ENCODE measurements around the gene CCL16. TPM values are rescaled to one million over a fixed set of nuclear protein-coding genes. Genes with fewer than 3 reads are reported as not detected.

Gene CCL16
- polyA plus RNA-seq, 1 donor from 2014 or later: not detected

DNA sequence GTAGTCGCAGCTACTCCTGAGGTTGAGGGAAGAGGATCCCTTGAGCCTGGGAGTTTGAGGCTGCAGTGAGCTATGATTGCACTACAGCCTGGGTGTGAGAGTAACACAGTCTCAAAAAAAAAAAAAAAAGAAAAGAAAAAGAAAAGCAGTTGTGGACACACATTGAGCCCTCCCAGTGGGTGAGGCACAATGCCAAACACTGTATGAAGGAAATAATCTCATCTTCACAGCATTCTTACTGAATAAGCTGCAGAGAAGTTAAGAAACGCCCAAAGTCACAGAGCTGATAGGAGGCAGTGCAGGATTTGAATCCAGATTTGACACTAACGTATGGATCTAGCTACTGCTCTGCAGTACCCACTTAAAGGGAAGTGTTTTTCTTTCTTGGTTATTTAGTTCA, 31.9 kb downstream of the CCL16 start:
- Histone ChIP-seq H3K36me3 (ENCODE audit: insufficient read depth, low read length) (no peaks in the 10 kb centered on the region), H3F3A (ENCODE audit: insufficient read depth, low read length, poor library complexity, severe bottlenecking) (no peaks in the 10 kb centered on the region), H3K27ac (ENCODE audit: low read length) (no peak overlapping the region), H2AFZ (ENCODE audit: low read depth, low read length) (no peak overlapping the region), H3K27me3 (ENCODE audit: insufficient read depth, low read depth, low read length) (no peaks in the 10 kb centered on the region), H4K20me1 (ENCODE audit: insufficient read depth) (no peaks in the 10 kb centered on the region), H3K9me2 (ENCODE audit: insufficient read depth, low read length) (no peaks in the 10 kb centered on the region), H3K4me2 (ENCODE audit: low read length) (no peak overlapping the region), H3K9ac (ENCODE audit: low read length) (no peak overlapping the region), H3K4me3 (ENCODE audit: low read length) (no peak overlapping the region), H3K9me3 (ENCODE audit: low read length) (no peaks in the 10 kb centered on the region), H3K79me2 (replicated peaks; ENCODE audit: insufficient read depth, low read length) (no peaks in the 10 kb centered on the region)
- TF ChIP-seq EZH2 (IDR thresholded peaks at IDR 0.05; ENCODE audit: borderline replicate concordance, insufficient read depth, low read length, poor library complexity, severe bottlenecking) (no peak), SMC3 (conservative IDR thresholded peaks at IDR 0.05; ENCODE audit: poor library complexity) (no peak), POLR2AphosphoS5 (IDR thresholded peaks at IDR 0.05) (no peak)

DNA sequence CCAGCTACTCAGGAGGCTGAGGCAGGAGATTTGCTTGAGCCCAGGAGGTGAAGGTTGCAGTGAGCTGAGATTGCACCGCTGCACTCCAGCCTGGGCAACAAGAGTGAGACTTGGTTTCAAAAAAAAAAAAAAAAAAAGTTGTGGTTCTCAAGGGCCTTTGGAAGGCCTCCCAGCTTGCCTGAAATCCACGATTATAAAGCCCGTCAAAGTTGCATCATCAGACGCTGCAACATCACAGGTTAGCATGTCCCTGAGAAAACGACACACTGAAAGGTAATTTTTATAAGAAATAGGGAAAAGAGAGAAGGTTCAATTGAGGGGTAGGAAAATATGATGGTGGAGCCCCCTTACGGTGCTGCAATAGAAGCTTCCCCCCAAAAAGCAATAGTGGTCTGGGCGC, 33.2 kb downstream of the CCL16 start:
- H3K36me3 ChIP-seq (ENCODE audit: insufficient read depth, low read length): no peaks in the 10 kb centered on the region
- TF ChIP-seq SMC3 (conservative IDR thresholded peaks at IDR 0.05; ENCODE audit: poor library complexity) (no peak), EZH2 (IDR thresholded peaks at IDR 0.05; ENCODE audit: borderline replicate concordance, insufficient read depth, low read length, poor library complexity, severe bottlenecking) (no peak), RAD21 (conservative IDR thresholded peaks at IDR 0.05) (no peak), MXI1 (conservative IDR thresholded peaks at IDR 0.05; ENCODE audit: poor library complexity, severe bottlenecking) (no peak), POLR2AphosphoS5 (IDR thresholded peaks at IDR 0.05) (no peak), EP300 (conservative IDR thresholded peaks at IDR 0.05; ENCODE audit: poor library complexity, severe bottlenecking) (no peak), TAF1 (IDR thresholded peaks at IDR 0.05; ENCODE audit: low read depth) (no peak)
- TF ChIP-seq, protein P1, sequence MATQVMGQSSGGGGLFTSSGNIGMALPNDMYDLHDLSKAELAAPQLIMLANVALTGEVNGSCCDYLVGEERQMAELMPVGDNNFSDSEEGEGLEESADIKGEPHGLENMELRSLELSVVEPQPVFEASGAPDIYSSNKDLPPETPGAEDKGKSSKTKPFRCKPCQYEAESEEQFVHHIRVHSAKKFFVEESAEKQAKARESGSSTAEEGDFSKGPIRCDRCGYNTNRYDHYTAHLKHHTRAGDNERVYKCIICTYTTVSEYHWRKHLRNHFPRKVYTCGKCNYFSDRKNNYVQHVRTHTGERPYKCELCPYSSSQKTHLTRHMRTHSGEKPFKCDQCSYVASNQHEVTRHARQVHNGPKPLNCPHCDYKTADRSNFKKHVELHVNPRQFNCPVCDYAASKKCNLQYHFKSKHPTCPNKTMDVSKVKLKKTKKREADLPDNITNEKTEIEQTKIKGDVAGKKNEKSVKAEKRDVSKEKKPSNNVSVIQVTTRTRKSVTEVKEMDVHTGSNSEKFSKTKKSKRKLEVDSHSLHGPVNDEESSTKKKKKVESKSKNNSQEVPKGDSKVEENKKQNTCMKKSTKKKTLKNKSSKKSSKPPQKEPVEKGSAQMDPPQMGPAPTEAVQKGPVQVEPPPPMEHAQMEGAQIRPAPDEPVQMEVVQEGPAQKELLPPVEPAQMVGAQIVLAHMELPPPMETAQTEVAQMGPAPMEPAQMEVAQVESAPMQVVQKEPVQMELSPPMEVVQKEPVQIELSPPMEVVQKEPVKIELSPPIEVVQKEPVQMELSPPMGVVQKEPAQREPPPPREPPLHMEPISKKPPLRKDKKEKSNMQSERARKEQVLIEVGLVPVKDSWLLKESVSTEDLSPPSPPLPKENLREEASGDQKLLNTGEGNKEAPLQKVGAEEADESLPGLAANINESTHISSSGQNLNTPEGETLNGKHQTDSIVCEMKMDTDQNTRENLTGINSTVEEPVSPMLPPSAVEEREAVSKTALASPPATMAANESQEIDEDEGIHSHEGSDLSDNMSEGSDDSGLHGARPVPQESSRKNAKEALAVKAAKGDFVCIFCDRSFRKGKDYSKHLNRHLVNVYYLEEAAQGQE (IDR thresholded peaks at IDR 0.05; ENCODE audit: borderline replicate concordance): no peak
- TF ChIP-seq, protein P2, sequence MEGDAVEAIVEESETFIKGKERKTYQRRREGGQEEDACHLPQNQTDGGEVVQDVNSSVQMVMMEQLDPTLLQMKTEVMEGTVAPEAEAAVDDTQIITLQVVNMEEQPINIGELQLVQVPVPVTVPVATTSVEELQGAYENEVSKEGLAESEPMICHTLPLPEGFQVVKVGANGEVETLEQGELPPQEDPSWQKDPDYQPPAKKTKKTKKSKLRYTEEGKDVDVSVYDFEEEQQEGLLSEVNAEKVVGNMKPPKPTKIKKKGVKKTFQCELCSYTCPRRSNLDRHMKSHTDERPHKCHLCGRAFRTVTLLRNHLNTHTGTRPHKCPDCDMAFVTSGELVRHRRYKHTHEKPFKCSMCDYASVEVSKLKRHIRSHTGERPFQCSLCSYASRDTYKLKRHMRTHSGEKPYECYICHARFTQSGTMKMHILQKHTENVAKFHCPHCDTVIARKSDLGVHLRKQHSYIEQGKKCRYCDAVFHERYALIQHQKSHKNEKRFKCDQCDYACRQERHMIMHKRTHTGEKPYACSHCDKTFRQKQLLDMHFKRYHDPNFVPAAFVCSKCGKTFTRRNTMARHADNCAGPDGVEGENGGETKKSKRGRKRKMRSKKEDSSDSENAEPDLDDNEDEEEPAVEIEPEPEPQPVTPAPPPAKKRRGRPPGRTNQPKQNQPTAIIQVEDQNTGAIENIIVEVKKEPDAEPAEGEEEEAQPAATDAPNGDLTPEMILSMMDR (IDR thresholded peaks at IDR 0.05; ENCODE audit: poor library complexity, severe bottlenecking): no peak
- H3K27ac ChIP-seq (ENCODE audit: low read length): no peak overlapping the region
- no peaks in the 10 kb centered on the region for H4K20me1 ChIP-seq (ENCODE audit: insufficient read depth)
- no peaks in the 10 kb centered on the region for H3F3A ChIP-seq (ENCODE audit: insufficient read depth, low read length, poor library complexity, severe bottlenecking)
- no peak overlapping the region for H3K4me2 ChIP-seq (ENCODE audit: low read length)
- H3K79me2 ChIP-seq (replicated peaks; ENCODE audit: insufficient read depth, low read length): no peaks in the 10 kb centered on the region
- H3K9me3 ChIP-seq (ENCODE audit: low read length): no peaks in the 10 kb centered on the region
- no peaks in the 10 kb centered on the region for H3K9me2 ChIP-seq (ENCODE audit: insufficient read depth, low read length)
- H3K4me3 ChIP-seq (ENCODE audit: low read length): no peak overlapping the region
- no peak overlapping the region for H3K9ac ChIP-seq (ENCODE audit: low read length)
- H3K27me3 ChIP-seq (ENCODE audit: insufficient read depth, low read depth, low read length): no peaks in the 10 kb centered on the region
- H2AFZ ChIP-seq (ENCODE audit: low read depth, low read length): no peak overlapping the region
